Stimulated activated CD8-positive, alpha-beta memory T cell treated with anti-CD3 and anti-CD28 coated beads, Interleukin-15, amount 100 ng/mL, for 1 hour (primary cell): ENCODE data around the gene OBSL1.

Source experiments
- DNase-seq: peaks from one replicate; pipeline ENCODE4 v3.0.0-alpha.2; 2020; ENCODE audit warnings: low read depth

OBSL1 gene

DNA sequence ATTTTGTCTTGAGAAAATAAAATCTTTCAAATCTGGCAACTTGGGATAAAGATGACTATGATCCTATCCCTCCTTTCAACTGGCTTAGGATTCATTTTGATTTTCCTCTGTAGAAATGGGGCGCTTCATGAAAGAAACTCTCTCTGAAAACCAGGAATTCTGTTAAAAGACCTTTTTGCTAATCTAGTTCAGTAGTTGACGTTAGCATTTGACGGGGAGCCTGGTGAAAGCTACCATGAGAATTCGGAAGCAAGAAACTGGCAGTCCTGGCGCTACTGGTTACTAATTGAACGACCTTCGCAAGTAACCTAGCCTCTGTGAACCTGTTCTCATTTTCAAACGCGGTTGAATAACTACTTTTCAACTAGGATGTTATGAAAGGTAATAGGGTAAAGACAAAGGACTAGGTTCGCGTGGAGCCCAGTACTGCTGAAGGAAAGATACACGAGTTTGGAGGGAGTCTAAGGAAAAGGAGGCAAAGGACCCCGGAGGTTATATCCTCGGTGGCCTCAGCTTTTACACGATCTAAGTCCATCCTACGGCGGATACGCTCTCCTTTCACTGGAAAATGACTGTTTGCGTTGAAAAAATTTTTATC is 25.7 kb upstream of the OBSL1 start:
- no peak for DNase-seq

DNA sequence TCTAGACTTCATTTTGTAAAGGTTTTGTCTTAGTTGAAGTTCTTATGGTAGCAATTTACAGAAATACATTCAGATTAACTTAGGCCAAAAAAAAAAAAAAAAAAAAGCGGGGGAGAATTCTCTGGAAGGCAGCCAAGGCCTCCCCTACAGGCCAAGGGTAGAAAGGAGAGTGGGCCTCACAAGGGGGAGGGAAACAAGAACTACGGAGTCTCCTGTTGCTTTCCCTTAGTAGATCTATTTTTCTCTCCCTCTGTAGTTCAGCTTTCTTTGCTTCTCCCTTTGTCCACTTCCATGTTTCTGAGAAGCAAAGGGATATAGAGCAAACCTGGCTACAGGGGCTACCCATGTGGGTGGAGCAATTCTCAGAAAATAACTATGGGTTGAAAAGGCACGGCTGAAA is 23.9 kb upstream of the OBSL1 start:
- no peak for DNase-seq

DNA sequence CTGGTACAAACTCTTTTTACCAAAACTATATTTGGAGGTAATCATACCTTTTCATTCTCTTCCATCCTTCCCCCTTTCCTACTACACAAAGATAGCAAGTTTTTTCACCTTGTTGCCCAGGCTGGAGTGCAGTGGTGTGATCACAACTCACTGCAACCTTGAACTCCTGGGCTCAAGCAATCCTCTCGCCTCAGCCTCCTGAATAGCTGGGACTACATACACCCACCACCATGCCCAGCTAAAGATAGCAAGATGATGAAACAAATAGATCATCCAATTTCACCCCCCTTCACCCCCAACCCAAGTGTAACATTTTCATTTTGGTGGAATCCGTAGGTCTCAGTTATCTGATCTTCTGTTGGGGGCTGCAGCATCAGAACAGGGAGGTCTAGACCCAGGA is 21.8 kb upstream of the OBSL1 start:
- DNase-seq = no peak

DNA sequence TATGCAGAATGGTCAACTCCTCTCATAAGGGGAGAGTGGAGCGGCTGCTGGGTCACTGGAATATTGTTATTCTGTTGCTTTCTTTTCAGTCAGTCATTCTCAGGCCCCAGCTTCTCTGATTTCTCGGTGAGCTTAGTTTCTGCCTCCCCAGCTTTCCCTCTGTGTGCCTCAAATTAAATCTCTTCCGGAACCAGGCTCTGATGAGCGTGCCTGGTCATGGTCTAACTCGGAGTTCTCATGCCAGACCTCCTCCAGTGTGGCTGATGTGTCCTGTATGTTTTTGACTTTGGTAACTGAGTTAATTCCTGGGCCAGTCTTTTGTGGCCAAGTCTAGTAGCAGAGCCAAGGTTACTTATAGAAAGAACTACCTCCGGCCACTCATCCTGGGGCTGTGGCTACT is 21.4 kb upstream of the OBSL1 start:
- no peak for DNase-seq

DNA sequence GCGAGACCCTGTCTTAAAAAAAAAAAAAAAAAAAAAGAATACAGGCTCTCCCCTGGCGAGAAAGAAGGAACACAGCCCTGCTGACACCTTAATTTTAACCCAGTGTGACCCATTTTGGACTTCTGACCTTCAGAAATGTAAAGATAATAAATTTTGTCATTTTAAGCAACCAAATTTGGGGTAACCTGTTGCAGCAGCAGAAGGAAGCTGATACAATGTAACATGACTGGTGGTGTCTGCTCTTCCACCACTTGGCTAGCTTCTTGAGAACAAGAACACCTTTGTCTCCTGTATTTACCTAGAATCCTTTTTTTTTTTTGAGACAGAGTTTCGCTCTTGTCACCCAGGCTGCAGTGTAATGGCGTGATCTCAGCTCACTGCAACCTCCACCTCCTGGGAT is 19.8 kb upstream of the OBSL1 start:
- DNase-seq = no peak

DNA sequence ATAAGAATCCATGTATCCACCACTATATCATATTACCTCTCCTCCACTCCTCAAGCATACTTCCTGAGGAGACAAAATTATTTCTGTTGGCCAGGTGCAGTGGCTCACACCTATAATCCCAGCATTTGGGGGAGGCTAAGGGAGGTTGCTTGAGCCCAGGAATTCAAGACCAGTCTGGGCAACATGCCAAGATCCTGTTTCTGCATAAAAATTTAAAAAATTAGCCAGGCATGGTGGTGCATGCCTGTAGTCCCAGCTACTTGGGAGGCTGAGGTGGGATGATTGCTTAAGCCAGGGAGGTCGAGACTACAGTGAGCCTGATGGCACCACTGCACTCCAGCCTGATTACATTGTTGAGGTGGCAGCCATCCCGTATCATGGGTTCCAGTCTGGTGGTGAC is 10.0 kb upstream of the OBSL1 start:
- DNase-seq = no peak

DNA sequence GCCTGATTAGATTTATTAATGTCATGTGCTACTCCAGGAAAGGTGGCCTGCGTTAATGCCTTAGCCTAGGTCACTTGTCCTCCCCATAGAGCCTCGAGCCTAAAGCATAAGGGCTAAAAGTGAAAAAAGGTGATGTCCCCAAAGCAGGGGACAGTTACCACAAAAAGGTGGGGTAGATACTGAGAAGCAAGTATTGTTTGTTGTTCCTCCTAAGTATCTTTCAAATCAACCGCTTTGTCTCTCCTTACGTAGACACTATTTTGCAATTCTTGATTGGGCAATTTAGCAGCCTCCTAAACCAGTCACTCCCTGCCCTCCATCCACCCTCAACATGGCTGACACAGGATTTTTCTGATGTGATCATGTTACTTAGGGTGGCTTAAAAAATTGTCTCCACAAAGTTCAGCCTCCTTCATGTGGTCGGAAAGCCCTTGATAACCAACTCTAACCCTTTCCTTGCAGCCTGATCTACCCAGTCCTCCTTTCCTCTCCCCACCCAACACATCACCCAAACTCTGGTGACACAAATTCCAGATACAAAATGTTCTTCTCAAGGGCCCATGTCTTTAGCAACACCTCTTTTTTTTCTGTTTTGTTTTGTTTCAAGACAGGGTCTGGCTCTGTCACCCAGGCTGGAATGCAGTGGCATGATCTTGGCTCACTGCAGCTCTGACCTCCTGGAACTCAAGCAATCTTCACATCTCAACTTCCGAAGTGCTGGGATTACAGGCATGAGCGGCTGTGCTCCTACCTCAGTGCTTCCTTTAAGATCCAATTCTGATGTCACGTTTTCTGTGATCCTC is 7.7 kb upstream of the OBSL1 start:
- no peak for DNase-seq

DNA sequence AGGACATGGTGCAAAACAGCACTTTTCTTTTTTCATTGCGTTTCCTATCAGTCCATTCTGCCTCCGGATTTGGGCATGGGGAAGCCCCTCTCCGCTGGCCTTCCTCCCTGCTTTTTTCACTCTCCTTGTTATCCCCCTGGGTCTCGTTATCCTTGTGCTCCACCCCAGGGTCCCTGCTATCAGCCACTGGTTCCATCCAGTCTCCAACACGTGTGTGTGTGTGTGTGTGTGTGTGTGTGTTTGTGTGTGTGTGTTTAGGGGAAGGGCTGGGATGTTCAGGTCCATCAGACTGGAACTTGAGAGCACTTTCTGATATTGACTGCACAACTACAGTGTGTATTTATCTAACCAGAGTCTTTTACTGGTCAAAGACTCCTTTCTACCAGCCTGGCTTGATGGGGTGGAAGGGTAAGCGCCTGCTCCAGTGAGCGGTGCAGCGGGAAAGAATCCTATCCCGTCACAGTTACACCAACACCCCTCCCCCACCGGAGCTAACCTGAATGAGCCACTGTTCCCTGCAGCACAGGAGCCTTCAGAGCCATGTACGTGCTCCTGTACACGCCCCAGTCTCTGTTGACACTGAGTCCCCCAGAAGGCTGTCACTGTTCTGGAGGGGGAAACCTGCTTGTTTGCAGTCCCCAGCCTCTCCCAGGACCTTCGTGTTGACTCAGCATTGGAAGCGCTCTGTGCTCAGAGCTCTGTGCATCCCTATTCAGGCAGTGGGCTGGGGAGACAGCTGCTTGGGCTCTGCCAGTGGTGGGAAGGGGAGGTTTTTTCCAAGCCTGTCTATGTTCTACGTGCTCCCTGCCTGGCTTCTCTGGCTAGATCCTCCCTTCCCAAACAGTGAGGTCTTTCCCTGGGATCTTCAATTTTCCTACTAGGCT is 5.4 kb upstream of the OBSL1 start:
- DNase-seq = no peak

DNA sequence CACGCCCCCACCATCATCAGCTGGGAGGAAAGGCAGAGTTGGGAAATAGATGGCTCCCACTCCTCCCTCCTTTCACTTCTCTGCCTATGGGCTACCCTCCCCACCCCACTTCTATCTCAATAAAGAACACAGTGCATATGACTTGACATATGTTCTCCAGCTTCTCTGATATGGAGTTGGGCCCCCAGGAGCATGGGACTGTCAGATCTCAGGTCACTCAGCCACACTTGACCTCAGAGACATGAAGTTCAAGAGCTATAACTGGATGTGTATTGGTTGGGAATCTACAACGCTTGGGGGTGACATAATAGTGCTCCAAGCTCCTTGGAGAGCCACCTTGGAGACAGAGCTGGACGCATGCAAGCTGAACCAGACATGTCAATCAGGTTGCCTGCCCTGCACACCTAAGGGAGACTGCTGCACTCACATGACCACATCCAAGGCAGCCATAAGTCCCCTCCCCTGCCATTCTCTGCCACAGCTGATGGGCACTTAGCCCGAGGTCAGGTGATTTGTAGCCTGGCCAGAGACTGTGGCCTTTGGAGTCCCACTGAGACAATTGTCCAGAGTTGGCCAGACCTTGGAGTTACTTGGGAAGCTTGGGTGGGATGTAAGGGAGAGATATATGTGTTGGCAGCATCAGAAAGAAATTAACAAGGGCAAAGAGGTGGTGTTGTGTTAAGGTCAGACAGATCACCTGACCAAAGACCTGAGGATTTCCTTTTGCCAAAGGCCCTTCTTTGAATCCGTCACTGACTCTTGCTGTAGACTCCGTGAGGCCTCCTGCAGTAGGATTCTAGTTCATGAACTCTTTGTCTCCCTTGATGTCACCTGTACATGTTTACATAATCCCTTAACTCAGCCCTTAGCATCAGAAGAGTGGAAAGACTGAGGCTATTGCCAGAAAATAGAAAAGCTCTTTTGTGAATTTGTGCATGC is 4.5 kb upstream of the OBSL1 start:
- DNase-seq = no peak

DNA sequence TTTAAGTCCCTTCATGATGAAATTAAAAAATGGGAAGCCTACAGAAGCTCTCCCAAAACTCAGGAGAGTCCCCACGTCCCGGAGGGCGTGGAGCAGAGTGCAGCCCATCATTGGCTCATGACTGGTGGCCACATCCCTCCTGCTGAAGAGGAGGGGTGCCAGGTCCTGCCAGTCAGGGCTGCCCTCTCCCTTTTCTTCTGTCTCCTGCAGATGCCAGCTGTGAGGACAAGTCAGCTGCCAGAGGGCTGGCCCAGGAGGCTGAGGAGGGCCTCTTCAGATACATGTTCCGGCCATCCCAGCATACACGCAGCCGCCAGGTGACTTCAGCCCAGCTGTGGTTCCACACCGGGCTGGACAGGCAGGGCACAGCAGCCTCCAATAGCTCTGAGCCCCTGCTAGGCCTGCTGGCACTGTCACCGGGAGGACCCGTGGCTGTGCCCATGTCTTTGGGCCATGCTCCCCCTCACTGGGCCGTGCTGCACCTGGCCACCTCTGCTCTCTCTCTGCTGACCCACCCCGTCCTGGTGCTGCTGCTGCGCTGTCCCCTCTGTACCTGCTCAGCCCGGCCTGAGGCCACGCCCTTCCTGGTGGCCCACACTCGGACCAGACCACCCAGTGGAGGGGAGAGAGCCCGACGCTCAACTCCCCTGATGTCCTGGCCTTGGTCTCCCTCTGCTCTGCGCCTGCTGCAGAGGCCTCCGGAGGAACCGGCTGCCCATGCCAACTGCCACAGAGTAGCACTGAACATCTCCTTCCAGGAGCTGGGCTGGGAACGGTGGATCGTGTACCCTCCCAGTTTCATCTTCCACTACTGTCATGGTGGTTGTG is 3.4 kb upstream of the OBSL1 start:
- DNase-seq = no peak

DNA sequence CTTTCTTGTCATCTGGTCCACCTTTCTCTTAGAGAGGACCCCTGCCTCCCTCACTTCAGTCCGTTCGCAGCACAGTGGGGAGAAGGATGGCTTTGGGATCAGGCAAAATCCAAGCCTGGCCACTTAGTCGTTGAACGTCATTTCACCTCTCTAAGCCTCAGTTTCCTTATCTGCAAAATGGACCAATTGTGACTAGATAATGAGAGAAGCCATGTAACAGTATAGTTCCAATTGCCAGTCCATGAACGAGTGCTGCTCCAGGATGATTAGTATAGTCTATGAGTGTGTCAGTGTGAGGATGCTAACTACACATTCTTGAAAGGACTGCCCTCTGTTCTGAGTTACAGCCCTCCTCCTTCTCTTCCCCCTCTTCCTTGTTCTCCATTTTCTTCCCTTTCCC is 1.8 kb upstream of the OBSL1 start:
- DNase-seq = no peak

DNA sequence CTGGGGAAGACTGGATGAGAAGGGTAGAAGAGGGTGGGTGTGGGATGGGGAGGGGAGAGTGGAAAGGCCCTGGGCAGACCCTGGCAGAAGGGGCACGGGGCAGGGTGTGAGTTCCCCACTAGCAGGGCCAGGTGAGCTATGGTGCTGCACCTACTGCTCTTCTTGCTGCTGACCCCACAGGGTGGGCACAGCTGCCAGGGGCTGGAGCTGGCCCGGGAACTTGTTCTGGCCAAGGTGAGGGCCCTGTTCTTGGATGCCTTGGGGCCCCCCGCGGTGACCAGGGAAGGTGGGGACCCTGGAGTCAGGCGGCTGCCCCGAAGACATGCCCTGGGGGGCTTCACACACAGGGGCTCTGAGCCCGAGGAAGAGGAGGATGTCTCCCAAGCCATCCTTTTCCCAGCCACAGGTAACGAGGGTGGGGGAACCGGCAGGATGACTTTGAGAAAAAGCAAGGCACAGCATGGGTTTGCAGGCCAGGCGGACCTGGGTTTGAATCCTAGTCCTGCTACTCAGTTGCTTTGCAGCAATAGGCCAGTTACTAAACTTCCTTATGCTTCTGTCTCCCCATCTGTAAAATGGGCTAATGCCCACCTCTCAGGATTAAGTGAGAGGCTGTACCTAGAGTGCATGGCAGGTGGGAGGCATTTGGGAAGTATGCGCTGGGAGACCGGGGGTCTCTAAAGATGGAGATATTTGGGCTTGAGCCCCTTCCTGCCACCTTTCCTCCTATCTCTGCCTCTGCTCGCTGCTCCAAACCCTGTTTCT is 1.1 kb upstream of the OBSL1 start, which contains the start of gene INHA:
Gene INHA, plus strand, starts transcription at position 74 of the 765 bp plus-strand sequence. Its CDS starts 65 bp downstream, at position 139.
- DNase-seq = no peak

DNA sequence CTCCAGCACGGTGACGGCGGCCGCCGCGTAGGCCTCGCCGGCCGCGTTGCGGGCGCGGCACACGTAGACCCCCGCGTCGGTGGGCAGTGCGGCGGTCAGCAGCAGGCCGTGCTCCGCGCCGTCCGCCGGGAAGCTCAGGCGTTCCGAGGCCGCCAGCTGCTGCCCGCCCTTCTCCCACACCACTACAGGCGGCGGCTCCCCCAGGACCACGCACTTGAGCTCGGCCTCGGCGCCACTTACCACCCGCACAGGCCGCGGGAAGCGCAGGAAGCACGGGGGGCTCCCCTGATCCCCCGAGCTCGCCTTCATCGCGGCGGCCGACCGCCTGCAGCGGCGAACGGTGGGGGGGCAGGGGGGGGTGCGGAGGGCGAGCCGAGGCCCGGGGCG is 422 bp downstream of the OBSL1 start:
- DNase-seq = no peak

DNA sequence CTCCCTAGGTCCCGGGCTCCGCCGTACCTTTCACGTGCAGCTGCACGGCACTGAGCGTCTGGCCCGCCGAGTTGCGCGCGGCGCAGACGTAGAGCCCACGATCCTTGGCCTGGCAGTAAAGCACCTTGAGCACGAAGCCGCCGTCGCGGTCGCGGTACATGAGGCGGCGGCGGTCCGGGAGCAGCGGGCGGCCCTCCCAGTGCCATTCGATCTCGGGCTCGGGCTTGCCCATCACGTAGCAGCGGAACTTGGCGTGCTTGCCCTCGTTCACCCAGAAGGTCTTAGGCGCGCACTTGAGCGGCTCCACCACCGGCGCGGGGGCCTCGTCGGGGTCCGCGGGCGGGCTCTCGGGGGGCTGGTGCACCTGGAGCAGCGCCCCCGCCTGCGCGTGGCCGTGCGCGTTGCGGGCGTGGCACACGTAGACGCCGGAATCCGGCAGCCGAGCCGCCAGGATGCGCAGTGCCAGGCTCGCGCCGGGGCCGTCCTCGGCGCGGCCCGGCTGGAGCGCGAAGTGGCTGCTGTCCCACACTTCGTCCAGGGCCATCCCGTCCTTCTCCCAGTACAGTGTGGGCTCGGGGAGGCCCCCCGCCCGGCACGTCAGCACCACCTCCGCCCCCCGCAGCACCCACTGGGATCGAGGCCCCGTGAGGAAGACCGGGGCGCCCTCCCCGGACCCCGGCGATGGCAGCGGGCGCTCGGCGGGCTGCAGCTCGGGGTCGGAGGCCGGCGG is 980 bp downstream of the OBSL1 start:
- DNase-seq = no peak

DNA sequence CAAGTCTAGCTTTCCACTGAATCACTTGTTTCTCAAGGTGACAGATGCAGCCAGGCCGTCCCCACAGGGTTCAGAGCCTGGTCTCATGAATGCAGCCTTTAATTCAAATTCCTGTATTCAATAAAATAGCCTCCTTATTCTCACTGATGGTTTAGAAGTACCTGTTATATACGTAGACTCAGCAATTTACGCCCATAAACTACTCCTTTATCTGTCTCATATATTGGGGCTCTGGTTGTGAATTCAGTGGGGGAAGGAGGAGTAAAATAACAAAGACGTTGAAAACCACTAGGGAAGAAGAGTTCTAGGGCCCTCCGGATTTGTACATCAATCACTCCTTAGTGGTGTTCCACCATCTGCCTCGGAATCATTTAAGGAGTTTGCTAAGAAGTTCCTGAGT is 1.7 kb downstream of the OBSL1 start:
- no peak for DNase-seq

DNA sequence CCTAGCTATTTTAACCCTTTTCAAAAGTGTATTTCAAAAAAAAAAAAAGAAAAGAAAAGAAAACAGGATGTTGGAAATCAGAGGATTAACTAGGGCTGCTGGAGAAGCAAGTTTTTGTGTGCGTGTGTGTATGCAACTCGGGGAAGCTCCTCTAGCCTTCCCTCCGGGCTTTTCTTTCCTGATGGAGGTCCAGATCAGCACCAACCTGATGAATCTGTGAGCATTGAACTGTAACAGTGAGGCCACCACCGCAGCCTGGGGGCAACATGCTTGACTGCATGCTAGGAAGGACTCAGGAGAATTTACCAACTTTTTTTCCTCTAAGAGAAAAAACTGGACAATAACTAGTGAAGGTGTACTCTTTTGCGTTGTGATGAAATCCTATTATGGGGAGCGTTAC is 2.3 kb downstream of the OBSL1 start:
- no peak for DNase-seq

DNA sequence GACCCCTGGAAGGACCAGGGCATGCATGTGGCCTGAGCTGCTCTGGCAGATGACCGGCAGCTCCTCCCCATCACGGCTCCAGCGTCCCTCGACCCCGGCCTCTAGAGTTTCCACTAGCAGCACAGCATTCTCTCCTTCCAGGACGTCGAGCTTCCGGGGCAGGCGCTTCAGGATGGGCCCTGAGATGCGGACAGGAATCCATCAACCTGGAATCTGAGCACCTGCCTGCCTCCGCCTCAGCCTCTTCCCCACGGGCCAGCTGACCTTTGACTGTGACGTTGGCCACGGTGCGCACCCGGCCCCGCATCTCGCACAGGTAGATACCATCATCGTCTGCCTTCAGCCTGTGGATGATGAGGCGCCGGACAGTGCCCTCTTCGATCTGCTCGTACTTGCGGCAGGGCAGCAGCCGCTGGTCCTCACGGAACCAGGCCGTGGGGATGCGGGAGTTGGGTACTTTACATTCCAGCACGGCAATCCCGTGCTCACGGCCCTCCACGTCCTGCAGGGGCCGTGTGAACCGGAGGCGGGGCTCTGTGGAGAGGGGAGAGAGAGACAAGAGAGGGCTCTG is 3.5 kb downstream of the OBSL1 start:
- no peak for DNase-seq

DNA sequence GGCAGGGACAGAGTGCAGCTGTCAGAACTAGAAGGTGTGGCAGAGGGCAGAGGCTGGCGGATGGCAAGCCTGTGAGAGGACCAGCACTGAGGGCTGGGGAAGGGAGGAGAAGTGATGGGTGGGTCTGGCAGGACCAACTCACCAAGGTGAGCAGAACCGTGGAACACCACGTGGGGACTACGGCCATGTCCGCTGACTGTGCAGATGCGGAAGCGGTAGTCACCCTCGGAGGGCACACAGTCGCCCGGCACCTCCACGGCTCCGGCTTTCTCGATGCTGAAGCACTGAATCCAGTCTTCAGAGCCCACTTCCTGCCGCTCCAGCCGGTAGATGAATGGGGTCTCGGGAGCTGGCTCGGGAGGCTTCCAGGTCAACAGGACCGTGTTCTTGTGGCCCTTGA is 4.2 kb downstream of the OBSL1 start:
- no peak for DNase-seq

DNA sequence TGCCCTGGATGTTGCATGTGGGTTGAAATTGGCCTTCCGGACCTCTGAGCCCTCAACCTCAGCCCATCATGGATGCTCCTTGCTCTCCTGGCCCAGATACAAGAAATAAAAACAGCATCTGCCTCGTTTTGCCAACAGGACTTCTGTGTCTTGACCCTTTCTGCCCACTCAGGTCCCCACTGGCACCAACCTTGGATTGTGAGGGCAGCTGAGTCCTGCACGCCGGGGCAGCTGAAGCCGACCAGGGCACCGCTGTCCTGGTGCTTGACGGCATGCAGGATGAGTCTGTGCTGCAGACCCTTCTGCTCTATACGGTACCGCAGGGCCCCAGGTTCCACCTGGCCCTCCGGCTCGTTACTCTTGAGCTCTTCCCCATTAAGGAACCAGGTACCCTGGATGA is 4.7 kb downstream of the OBSL1 start:
- DNase-seq = no peak
